NAMALWA (cell line): ENCODE data around the gene CD79A.
"Not testable (repeated sequence)": the region's sequence is repeated elsewhere in the genome, so short reads cannot be mapped to it uniquely, and the experiment has no call there.

Experiments
- DNase-seq: peaks from one replicate; pipeline ENCODE4 v3.0.0-alpha.2; 2015; ENCODE audit warnings: low spot score

Gene CD79A

GRCh38 chr19:41905273-41906002, 28.4 kb downstream of the CD79A start:
- no peak for DNase-seq

GRCh38 chr19:41906271-41906670, 29.2 kb downstream of the CD79A start:
- no peak for DNase-seq

GRCh38 chr19:41906916-41907680, 30.0 kb downstream of the CD79A start:
- DNase-seq: no peak

DNA sequence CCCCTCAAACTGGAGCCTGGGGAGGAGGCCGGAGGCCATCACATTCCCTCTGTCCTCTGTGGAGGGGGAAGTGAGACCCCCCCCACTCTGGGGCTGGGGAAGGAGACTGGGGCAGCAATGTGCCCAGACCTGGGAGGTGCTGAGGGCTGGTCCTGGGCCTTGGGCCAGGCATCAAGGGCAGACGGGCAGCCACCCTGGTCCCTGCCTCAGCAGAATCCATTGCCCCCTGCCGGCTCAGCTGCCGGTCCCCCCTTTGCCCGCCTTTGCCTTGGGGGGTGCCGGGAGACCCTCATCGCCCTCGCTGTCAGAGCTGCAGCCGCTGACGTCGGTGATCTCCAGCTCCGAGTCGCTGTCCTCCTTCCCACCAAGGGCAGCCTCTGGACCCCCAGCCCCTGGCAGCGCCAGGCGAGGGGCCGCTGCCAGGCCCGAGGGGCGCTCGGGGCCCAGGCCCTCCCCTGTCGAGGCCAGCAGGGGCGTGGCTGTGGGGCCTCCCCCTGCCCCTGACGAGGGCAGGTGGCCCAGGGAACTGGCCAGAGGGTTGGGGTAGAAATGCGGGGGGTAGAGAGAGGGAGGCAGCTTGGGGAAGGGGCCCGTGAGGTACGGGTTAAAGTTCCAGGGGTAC, 31.0 kb downstream of the CD79A start:
- no peak for DNase-seq

DNA sequence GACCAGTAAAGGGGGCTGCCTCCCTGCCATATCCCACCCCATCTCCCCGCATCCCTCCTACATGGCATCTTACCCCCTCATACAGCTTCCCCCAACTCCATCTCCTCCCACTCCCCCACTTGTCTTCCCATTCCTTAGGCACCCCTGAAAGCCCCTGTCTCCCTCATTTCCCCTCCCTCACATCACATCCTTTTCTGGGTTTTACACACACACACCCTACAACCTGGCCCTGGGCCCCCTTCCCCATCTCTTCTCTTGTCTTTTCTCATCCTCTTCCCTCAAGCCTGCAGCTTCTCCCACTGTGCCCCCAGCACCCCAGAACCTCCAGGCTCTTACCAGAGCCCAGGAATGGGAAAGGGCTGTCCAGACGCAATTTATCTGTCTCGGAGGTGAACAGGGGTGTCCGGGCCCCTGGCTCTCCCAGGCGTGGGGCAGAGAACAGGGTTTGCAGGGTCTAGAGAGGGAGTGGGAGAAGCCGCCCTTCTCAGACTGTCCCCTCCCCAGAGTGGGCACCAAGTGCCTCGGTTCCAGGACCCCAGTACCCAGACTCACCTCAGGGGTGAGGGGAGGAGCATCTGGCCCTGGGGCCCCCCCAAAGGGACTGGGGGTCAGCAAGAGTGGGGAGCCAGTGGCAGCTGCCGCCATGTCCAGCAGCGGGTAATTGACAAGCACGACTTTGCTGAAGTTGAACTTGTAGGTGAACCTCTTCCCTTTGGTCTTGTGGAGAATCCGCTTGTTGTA, 31.8 kb downstream of the CD79A start:
- no peak for DNase-seq

GRCh38 chr19:41909706-41910105, 32.6 kb downstream of the CD79A start:
- DNase-seq: no peak

DNA sequence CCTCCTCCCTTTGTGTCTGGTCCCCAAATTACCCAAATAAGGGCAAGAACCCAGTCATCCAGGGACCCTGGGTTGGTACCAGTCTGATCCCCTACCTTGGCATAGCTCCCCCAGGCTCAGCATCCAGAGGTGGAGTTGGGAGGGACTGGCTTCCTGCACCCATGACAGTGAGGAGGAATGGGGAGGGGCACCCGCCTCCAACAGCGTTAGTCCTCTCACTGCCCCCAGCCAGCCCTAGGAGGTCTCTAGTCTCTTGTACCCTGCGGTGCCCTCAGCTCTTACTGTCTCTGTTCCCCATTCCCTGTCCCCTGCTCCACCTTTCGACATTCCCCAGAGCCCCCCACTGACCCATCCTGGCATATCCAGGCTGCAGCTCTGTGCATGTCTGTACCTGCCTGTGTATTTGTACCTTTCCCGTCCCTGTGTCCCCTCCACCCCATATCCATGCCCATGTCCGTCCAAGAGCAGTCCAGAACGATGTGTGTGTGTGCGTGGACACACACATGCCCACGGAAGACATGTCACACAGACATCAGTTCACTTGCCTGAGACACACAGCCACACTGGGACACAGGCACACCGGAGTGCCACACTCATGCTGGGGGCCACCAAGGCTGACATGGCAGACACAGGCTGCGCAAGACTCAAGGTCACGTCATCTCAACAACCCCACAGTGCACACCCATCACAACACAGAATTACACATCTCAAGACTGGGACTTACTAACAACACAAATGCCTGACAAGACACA, 33.3 kb downstream of the CD79A start:
- DNase-seq: no peak

GRCh38 chr19:41910992-41911888, 34.2 kb downstream of the CD79A start:
- no peak for DNase-seq

- DNase-seq: no peak
Observed at GRCh38 chr19:41911889-41912731, 35.0 kb downstream of the CD79A start.

DNA sequence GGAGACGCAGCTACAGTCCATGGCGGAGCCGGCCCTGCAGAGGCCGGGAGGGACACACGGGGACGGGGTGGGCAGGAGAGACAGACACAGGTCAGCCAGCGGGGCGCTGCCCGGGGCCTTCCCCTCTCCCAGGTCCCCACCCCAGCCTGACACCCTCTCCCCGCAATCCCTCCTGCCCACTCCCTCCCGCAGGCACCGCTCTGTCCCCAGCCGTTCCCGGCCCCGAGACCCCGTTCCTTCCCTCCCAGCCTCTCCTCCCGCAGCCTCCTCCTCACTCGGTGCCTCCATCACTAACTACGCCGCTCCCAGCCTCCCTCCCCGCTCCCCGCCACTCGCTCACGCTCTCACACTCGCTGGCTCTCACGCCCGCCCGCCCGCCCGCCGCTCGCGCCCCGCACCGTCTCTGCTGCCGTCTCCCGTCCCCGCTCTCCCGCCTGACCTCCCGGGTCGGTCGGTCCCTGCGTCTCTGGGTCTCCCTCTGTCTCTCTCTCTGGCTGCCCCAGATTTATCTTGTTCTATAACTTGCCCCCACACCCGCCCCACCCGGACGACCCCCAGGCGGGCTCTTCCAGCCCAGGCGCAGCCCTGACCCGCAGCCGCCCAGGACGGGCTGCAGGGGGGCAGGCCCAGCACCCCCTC, 35.9 kb downstream of the CD79A start:
- no peak for DNase-seq

DNA sequence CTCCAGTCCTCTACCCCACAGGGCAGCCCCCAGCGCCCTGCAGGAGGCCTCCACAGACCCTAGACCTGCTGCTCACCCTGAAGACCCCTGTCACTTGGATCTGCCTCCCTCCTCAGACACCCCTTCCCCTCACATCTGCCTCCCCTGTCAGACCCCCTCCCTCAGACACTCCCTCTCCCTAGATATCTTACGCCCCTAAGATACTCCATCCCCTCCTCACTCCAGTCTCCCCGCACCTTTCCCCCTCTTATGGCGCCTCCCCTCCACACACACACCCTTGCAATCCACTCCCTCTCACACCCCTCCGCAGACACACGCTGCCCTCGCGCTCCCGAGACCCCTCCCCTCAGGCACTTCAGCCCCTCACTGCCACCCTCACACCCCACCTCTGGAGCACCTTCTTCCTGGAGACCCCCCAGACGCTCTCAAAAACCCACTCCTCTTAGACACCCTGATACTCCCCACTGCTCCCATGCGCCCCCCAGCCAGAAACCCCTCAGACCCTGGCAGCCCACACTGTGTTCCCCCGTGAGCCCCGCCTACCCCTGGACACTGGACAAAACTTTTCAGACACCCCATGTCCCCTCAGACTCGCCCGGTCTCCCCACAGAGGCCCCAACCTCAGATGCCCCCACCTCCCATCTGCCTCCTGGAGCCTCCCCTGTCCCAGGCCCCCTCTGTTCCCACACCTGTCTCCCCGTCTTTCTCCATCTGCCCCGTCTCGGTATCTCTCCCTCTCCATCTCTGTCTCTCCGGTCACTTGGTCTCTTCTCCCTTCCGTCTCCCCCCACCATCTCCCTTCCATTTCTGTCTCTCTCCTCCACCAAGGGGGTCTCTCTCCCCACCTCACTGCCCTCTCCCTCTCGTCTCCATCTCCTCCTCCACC, 36.7 kb downstream of the CD79A start:
- no peak for DNase-seq

DNA sequence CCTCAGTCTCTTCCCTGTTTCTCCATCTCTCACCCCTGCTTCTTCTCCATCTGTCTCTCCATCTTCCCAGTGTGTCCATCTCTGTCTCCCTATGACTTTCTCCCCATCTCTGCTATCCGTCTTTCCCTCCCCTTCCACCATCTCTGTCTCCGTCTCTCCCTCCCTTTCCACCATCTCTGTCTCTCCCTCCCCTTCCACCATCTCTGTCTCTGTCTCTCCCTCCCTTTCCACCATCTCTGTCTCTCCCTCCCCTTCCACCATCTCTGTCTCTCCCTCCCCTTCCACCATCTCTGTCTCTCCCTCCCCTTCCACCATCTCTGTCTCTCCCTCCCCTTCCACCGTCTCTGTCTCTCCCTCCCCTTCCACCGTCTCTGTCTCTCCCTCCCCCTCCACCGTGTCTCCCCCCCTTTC, 37.4 kb downstream of the CD79A start:
- not testable (repeated sequence) for DNase-seq

GRCh38 chr19:41915021-41915775, 38.1 kb downstream of the CD79A start:
- DNase-seq: no peak

DNA sequence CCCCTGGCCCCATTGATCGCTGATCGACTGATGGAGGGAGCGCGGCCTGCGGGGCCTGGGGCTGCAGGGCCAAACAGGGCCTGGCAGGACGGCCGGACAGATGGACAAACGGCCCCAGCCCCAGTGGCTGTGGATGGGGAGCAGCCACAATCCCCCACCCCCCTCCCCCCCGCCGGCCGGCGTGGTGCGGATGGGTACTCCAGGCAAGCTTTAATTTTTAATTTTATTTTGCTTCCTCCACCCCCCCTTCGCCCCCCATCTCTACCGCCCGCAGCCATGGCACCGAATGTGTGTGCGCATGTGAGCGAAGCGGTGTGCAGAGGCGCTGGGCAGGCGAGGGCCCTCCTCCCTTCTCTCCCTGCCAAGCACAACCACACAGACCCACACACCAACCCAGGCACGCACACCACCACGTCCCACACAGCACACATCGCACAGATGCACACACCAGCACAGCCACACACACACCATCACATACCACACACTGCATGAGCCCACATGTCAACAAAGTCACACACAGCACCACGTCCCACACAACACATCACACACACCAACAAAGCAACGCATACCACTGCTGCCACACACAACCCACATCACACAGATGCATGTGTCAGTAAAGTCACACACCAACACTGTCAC, 38.8 kb downstream of the CD79A start:
- no peak for DNase-seq

DNA sequence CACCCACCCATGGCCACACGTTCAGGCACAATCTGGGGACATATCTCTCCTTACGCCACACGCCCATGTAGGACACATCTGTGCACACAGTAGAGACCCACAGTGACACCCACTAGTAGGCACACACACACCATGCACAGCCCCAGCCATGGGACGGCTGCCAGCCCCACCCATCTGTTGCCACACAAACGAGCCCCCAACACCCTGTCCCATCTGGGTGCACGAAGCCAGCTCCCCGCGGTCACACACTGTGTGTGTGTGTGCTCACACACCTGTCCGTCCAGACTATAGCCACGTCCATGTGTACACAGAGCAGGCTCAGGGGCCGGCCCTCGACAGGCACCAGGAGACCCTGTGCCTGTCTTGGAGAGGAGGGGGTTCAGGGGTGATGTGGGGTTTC, 40.6 kb downstream of the CD79A start:
- DNase-seq: no peak

DNA sequence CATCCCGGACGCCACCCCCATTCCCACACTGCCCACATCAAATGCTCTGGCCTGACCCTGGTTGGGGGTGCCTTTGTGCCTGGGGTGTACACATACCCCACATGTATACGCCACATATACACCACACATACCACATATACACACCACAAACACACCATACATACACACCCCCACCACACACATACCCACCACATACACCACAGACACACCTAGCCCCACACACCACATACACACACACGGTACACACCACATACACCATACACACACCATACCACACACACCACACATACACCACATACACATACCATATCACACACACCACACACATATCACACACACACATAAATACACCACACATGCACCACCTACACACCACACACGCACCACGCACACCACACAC, 41.0 kb downstream of the CD79A start:
- no peak for DNase-seq

GRCh38 chr19:41918653-41919244, 41.7 kb downstream of the CD79A start:
- DNase-seq: no peak
